A673 (cell line): ENCODE measurements around the gene PAX4.

Experiments
- CTCF ChIP-seq: fragments of 300-800, 200-600 bp; sonication (generic); conservative IDR thresholded peaks from 2 replicates; pipeline ENCODE4 v1.5.1; 2017; ENCODE audit warnings: low read depth, mild to moderate bottlenecking, antibody characterized with exemption, low read length, moderate library complexity, mixed read lengths
- EZH2 ChIP-seq: fragments of 200-600 bp; sonication (generic); IDR thresholded peaks from 2 replicates; pipeline ENCODE4 v1.6.1; 2017; ENCODE audit warnings: borderline replicate concordance, low read depth, mild to moderate bottlenecking, mixed read lengths, antibody characterized with exemption, low read length; ENCODE audit not compliant: poor library complexity, severe bottlenecking

GRCh38 chr7:127578711-127579275, 39.1 kb downstream of the PAX4 start:
- TF ChIP-seq CTCF: no peak
- no peak for TF ChIP-seq EZH2
